ENCODE data around the gene SNAI1.
"Not testable (repeated sequence)": the region's sequence is repeated elsewhere in the genome, so short reads cannot be mapped to it uniquely, and the experiment has no call there.

Gene SNAI1

DNA sequence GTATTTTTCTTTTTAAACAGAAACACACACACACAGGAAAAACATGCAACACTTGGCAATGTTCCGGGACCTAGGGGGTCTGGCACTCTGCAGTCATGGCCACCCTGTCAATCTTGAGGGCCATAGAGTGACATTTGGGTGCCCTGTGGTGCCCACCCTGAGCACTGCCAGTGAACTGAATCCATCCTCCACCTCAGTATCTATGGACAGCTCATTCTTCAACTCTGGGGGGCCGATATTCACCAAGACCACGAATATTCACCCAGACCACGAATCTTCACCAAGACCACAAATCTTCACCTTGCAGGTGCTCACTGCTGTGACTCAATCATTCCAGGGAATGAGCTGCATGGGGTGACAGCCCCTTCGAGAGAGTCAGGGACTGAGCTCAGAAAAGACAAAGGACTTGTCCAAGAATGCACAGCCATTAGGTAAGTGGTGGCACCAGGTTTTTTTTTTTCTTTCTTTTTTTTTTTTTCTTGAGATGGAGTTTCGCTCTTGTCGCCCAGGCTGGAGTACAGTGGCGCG, 19.1 kb downstream of the SNAI1 start:
- no peak for TF ChIP-seq SUZ12 (IDR thresholded peaks at IDR 0.05; ENCODE audit: extremely low read depth, insufficient read depth, insufficient read length)
- no peak for TF ChIP-seq ZNF274 (IDR thresholded peaks at IDR 0.05; ENCODE audit: low read depth, low read length)
- TF ChIP-seq YY1 (IDR thresholded peaks at IDR 0.05; ENCODE audit: insufficient read depth, insufficient read length) = no peak
- H3K36me3 ChIP-seq (ENCODE audit: insufficient read depth, insufficient read length, low read length) = no peaks in the 10 kb centered on the region
- peaks cover 10% of the 10 kb centered on the region for H3K4me1 ChIP-seq (ENCODE audit: insufficient read depth, insufficient read length)
- H3K27me3 ChIP-seq (ENCODE audit: insufficient read depth, insufficient read length) = no peaks in the 10 kb centered on the region
- no peak for DNase-seq (ENCODE audit: low read depth, low spot score)
- H3K9ac ChIP-seq (ENCODE audit: insufficient read length, low read depth) = no peak overlapping the region
- H3K4me3 ChIP-seq (ENCODE audit: insufficient read length, low read depth) = no peak overlapping the region
- no peaks in the 10 kb centered on the region for H3K9me3 ChIP-seq (ENCODE audit: insufficient read depth, low read length)

GRCh38 chr20:50003253-50003656, 20.5 kb downstream of the SNAI1 start:
- peaks cover 9% of the 10 kb centered on the region for H3K4me1 ChIP-seq (ENCODE audit: insufficient read depth, insufficient read length)
- no peaks in the 10 kb centered on the region for H3K9me3 ChIP-seq (ENCODE audit: insufficient read depth, low read length)
- no peak overlapping the region for H3K9ac ChIP-seq (ENCODE audit: insufficient read length, low read depth)
- no peak for DNase-seq (ENCODE audit: low read depth, low spot score)
- no peaks in the 10 kb centered on the region for H3K36me3 ChIP-seq (ENCODE audit: insufficient read depth, insufficient read length, low read length)
- TF ChIP-seq YY1 (IDR thresholded peaks at IDR 0.05; ENCODE audit: insufficient read depth, insufficient read length) (no peak), SUZ12 (IDR thresholded peaks at IDR 0.05; ENCODE audit: extremely low read depth, insufficient read depth, insufficient read length) (no peak), ZNF274 (IDR thresholded peaks at IDR 0.05; ENCODE audit: low read depth, low read length) (no peak)
- no peaks in the 10 kb centered on the region for H3K27me3 ChIP-seq (ENCODE audit: insufficient read depth, insufficient read length)
- no peak overlapping the region for H3K4me3 ChIP-seq (ENCODE audit: insufficient read length, low read depth)

DNA sequence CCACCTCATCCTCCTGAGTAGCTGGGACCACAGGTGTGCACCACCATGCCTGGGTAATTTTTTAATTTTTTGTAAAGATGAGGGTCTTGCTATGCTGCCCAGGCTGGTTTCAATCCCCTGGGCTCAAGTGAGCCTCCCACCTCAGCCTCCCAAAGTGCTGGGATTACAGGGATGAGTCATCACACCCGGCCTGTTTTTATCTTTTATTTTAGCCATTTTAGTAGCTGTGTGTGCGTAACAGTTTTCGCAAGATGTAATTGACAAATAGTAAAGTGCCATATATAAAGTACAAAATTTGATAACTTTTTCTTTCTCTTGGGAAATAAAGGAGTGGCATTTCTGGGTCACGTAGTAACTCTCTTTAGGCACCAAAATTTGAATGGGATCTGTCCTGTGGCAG, 21.4 kb downstream of the SNAI1 start:
- Histone ChIP-seq H3K4me1 (ENCODE audit: insufficient read depth, insufficient read length) (peaks cover 10% of the 10 kb centered on the region), H3K9me3 (ENCODE audit: insufficient read depth, low read length) (no peaks in the 10 kb centered on the region), H3K27me3 (ENCODE audit: insufficient read depth, insufficient read length) (no peaks in the 10 kb centered on the region), H3K9ac (ENCODE audit: insufficient read length, low read depth) (no peak overlapping the region), H3K4me3 (ENCODE audit: insufficient read length, low read depth) (no peak overlapping the region), H3K36me3 (ENCODE audit: insufficient read depth, insufficient read length, low read length) (no peaks in the 10 kb centered on the region)
- DNase-seq (ENCODE audit: low read depth, low spot score) = no peak
- no peak for TF ChIP-seq YY1 (IDR thresholded peaks at IDR 0.05; ENCODE audit: insufficient read depth, insufficient read length)
- no peak for TF ChIP-seq SUZ12 (IDR thresholded peaks at IDR 0.05; ENCODE audit: extremely low read depth, insufficient read depth, insufficient read length)
- TF ChIP-seq ZNF274 (IDR thresholded peaks at IDR 0.05; ENCODE audit: low read depth, low read length) = no peak

DNA sequence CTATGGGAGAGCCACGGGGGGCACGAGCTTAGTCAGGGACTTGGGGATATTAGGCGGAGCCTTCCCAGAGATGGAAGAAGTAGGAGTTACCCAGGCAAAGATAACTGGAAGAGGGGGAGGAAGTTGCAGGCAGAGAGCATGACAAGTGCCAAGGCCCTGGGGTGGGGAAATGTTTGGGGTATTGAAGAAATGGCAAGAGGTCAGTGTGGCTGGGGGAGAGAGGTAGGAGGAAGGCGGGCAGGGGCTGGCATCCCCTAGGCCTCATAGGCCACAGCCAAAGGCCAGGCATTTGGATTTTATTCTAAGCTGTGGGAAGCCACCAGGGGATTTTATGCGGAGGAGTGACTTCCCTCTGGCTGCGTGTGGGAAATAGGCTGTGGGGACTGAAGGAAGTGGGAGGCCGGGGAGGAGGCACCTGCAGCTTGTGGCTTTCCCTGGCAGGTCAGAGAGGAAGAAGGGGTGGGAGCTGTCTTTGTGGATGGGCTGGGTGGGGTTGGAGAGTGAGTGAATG, 22.7 kb downstream of the SNAI1 start:
- H3K9me3 ChIP-seq (ENCODE audit: insufficient read depth, low read length) = no peaks in the 10 kb centered on the region
- H3K27me3 ChIP-seq (ENCODE audit: insufficient read depth, insufficient read length) = peaks cover 10% of the 10 kb centered on the region
- no peak overlapping the region for H3K9ac ChIP-seq (ENCODE audit: insufficient read length, low read depth)
- peaks cover 13% of the 10 kb centered on the region for H3K4me1 ChIP-seq (ENCODE audit: insufficient read depth, insufficient read length)
- DNase-seq (ENCODE audit: low read depth, low spot score) = no peak
- no peak overlapping the region for H3K4me3 ChIP-seq (ENCODE audit: insufficient read length, low read depth)
- TF ChIP-seq YY1 (IDR thresholded peaks at IDR 0.05; ENCODE audit: insufficient read depth, insufficient read length) = no peak
- TF ChIP-seq ZNF274 (IDR thresholded peaks at IDR 0.05; ENCODE audit: low read depth, low read length) = no peak
- no peak for TF ChIP-seq SUZ12 (IDR thresholded peaks at IDR 0.05; ENCODE audit: extremely low read depth, insufficient read depth, insufficient read length)
- no peaks in the 10 kb centered on the region for H3K36me3 ChIP-seq (ENCODE audit: insufficient read depth, insufficient read length, low read length)

- TF ChIP-seq SUZ12 (IDR thresholded peaks at IDR 0.05; ENCODE audit: extremely low read depth, insufficient read depth, insufficient read length) = no peak
- TF ChIP-seq ZNF274 (IDR thresholded peaks at IDR 0.05; ENCODE audit: low read depth, low read length) = no peak
- no peak for TF ChIP-seq YY1 (IDR thresholded peaks at IDR 0.05; ENCODE audit: insufficient read depth, insufficient read length)
These were observed 24.6 kb downstream of the SNAI1 start for GRCh38 chr20:50007369-50007768.

GRCh38 chr20:50008007-50008406, 25.2 kb downstream of the SNAI1 start:
- no peaks in the 10 kb centered on the region for H3K9me3 ChIP-seq (ENCODE audit: insufficient read depth, low read length)
- H3K36me3 ChIP-seq (ENCODE audit: insufficient read depth, insufficient read length, low read length) = no peaks in the 10 kb centered on the region
- no peak for DNase-seq (ENCODE audit: low read depth, low spot score)
- no peak overlapping the region for H3K9ac ChIP-seq (ENCODE audit: insufficient read length, low read depth)
- H3K4me1 ChIP-seq (ENCODE audit: insufficient read depth, insufficient read length) = peaks cover 21% of the 10 kb centered on the region
- no peak overlapping the region for H3K4me3 ChIP-seq (ENCODE audit: insufficient read length, low read depth)
- peaks cover 14% of the 10 kb centered on the region for H3K27me3 ChIP-seq (ENCODE audit: insufficient read depth, insufficient read length)
- TF ChIP-seq YY1 (IDR thresholded peaks at IDR 0.05; ENCODE audit: insufficient read depth, insufficient read length) (no peak), SUZ12 (IDR thresholded peaks at IDR 0.05; ENCODE audit: extremely low read depth, insufficient read depth, insufficient read length) (no peak), ZNF274 (IDR thresholded peaks at IDR 0.05; ENCODE audit: low read depth, low read length) (no peak)

More at GRCh38 chr20:50007369-50007768, 24.6 kb downstream of the SNAI1 start:
- peaks cover 14% of the 10 kb centered on the region for H3K27me3 ChIP-seq (ENCODE audit: insufficient read depth, insufficient read length)
- no peak overlapping the region for H3K4me3 ChIP-seq (ENCODE audit: insufficient read length, low read depth)
- H3K36me3 ChIP-seq (ENCODE audit: insufficient read depth, insufficient read length, low read length) = no peaks in the 10 kb centered on the region
- H3K9ac ChIP-seq (ENCODE audit: insufficient read length, low read depth) = no peak overlapping the region
- peaks cover 16% of the 10 kb centered on the region for H3K4me1 ChIP-seq (ENCODE audit: insufficient read depth, insufficient read length)
- no peak for DNase-seq (ENCODE audit: low read depth, low spot score)
- no peaks in the 10 kb centered on the region for H3K9me3 ChIP-seq (ENCODE audit: insufficient read depth, low read length)

DNA sequence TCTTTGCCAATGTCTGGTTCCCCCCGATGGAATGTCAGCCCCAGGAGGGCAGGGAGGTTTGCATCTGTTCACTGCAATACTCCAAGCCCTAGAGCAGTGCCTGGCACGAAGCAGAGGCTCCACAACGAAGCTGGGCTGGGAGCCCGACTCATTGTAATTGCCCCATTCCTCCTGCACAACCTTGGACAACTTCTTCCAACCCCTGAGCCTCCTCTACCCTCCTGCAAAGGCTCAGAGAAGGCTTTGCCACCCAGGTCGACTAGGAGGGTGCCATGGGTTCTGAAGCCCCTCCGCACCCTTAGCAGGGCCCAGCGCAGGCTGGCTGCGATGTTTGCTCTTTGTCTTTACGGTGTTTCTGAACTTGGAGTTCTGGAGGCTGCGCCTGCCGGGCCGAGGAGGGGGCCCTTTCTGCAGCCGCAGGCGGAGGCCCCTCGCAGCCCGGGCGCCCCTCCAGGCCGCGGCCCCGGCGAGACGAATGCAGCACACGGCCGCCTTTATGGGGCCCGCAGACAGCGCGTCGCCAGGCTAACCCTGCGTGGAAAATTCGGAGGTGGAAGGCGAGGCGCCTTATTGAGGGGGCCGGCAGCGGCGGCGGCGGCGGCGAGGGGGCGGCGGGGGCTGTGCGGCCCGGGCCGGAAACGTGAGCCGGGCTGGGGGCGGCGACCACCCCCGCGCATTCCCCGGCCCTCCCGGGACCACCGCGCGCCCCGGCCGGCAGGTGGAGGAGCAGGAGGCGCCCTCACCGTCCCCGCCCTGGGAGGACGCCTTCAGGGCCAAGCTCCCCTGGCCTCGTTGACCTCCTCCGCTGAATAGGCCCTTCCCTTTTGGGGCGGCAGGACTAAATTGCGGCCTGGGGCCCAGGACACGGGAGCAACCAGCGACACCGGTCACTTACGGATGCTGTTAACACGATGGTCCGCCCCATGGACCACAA, 27.0 kb downstream of the SNAI1 start:
- Histone ChIP-seq H3K27me3 (ENCODE audit: insufficient read depth, insufficient read length) (peaks cover 14% of the 10 kb centered on the region), H3K9me3 (ENCODE audit: insufficient read depth, low read length) (no peaks in the 10 kb centered on the region), H3K36me3 (ENCODE audit: insufficient read depth, insufficient read length, low read length) (no peaks in the 10 kb centered on the region), H3K9ac (ENCODE audit: insufficient read length, low read depth) (peak overlapping the region; percentile 61), H3K4me1 (ENCODE audit: insufficient read depth, insufficient read length) (peaks cover 27% of the 10 kb centered on the region), H3K4me3 (ENCODE audit: insufficient read length, low read depth) (peak overlapping the region; percentile 29)
- DNase-seq (ENCODE audit: low read depth, low spot score) = no peak
- TF ChIP-seq SUZ12 (IDR thresholded peaks at IDR 0.05; ENCODE audit: extremely low read depth, insufficient read depth, insufficient read length) (no peak), ZNF274 (IDR thresholded peaks at IDR 0.05; ENCODE audit: low read depth, low read length) (no peak), YY1 (IDR thresholded peaks at IDR 0.05; ENCODE audit: insufficient read depth, insufficient read length) (no peak)

DNA sequence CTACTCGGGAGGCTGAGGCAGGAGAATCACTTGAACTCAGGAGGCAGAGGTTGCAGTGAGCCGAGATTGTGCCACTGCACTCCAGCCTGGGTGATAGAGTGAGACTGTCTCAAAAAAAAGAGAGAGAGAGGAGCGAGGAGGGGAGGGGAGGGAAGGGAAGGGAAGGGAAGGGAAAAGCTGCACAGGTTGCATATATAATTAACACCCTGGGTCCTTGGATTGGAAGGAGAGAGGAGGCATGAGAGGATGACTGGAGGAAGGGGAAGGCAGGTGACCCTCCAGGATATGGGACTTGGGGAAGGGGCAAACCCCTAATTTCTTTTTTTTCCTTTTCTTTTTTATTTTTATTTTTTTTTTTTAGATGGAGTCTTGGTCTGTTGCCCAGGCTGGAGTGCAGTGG, 28.8 kb downstream of the SNAI1 start:
- Histone ChIP-seq H3K27me3 (ENCODE audit: insufficient read depth, insufficient read length) (peaks cover 14% of the 10 kb centered on the region), H3K4me1 (ENCODE audit: insufficient read depth, insufficient read length) (peaks cover 31% of the 10 kb centered on the region)
- not testable (repeated sequence) for H3K9me3 ChIP-seq (ENCODE audit: insufficient read depth, low read length); H3K36me3 ChIP-seq (ENCODE audit: insufficient read depth, insufficient read length, low read length); H3K9ac ChIP-seq (ENCODE audit: insufficient read length, low read depth); DNase-seq (ENCODE audit: low read depth, low spot score); H3K4me3 ChIP-seq (ENCODE audit: insufficient read length, low read depth)
